SK-N-MC (cell line): ENCODE measurements around the gene ZBTB3.
"Not testable (repeated sequence)": the region's sequence is repeated elsewhere in the genome, so short reads cannot be mapped to it uniquely, and the experiment has no call there.

Experiments used
- DNase-seq: peaks from one replicate; pipeline ENCODE4 v3.0.0-alpha.2; 2011; ENCODE audit warnings: low read depth, low spot score
- H3K27ac ChIP-seq: fragments of 200-600 bp; sonication (generic); 2 replicates; pipeline ENCODE4 v1.5.1; 2016; ENCODE audit warnings: mixed run types
- H3K36me3 ChIP-seq: fragments of 200-600 bp; sonication (generic); 2 replicates; pipeline ENCODE4 v1.6.1; 2017; ENCODE audit warnings: antibody characterized with exemption, low read length, mixed read lengths; ENCODE audit not compliant: insufficient read depth
- H3K4me3 ChIP-seq: fragments of 200-600 bp; sonication (generic); 2 replicates; pipeline ENCODE4 v1.5.1; 2016
- H3K9ac ChIP-seq: fragments of 200-600 bp; sonication (generic); 2 replicates; pipeline ENCODE4 v1.8.0; 2017; ENCODE audit warnings: mixed run types, mixed read lengths; ENCODE audit not compliant: insufficient read length
- H3K9me3 ChIP-seq: fragments of 200-600 bp; sonication (generic); 2 replicates; pipeline ENCODE4 v1.6.1; 2017; ENCODE audit warnings: low read depth, mild to moderate bottlenecking, antibody characterized with exemption, low read length, moderate library complexity, mixed read lengths
- EZH2 ChIP-seq: fragments of 200-600 bp; sonication (generic); IDR thresholded peaks from one replicate; pipeline ENCODE4 v1.6.1; 2017; ENCODE audit warnings: antibody characterized with exemption
- FOXP2 ChIP-seq: optimal IDR thresholded peaks from 2 replicates; pipeline ENCODE3; 2011; ENCODE audit warnings: mild to moderate bottlenecking, moderate library complexity; ENCODE audit not compliant: insufficient read depth; ENCODE audit errors: extremely low read length, control extremely low read depth
- POLR2AphosphoS5 ChIP-seq: IDR thresholded peaks from 2 replicates; pipeline ENCODE4 v1.6.1; 2012; ENCODE audit warnings: mild to moderate bottlenecking, low read depth, low read length, borderline replicate concordance

The ZBTB3 gene

GRCh38 chr11:62747475-62748160, 6.3 kb downstream of the ZBTB3 start:
- H3K27ac ChIP-seq, result peak overlapping the region; percentile 77

GRCh38 chr11:62737196-62737595, 16.8 kb downstream of the ZBTB3 start:
- Histone ChIP-seq H3K27ac (no peak overlapping the region), H3K9ac (no peak overlapping the region), H3K36me3 (peaks cover 32% of the 10 kb centered on the region), H3K4me3 (no peak overlapping the region), H3K9me3 (no peaks in the 10 kb centered on the region)
- DNase-seq, result no peak
- no peak for TF ChIP-seq FOXP2

More at GRCh38 chr11:62747475-62748160, 6.3 kb downstream of the ZBTB3 start:
- no peak overlapping the region for H3K9ac ChIP-seq
- peaks cover 4% of the 10 kb centered on the region; the same call in 1 of the 2 replicates for H3K36me3 ChIP-seq
- no peak for DNase-seq
- H3K4me3 ChIP-seq, result no peak overlapping the region
- no peaks in the 10 kb centered on the region for H3K9me3 ChIP-seq
- TF ChIP-seq EZH2 (no peak), POLR2AphosphoS5 (no peak), FOXP2 (no peak)

- Histone ChIP-seq H3K9me3 (no peaks in the 10 kb centered on the region), H3K4me3 (no peak overlapping the region), H3K27ac (no peak overlapping the region), H3K9ac (no peak overlapping the region), H3K36me3 (peaks cover 23% of the 10 kb centered on the region)
- no peak for TF ChIP-seq EZH2
- no peak for TF ChIP-seq FOXP2
- TF ChIP-seq POLR2AphosphoS5, result no peak
- no peak for DNase-seq
Observed at GRCh38 chr11:62732830-62733229, 21.1 kb downstream of the ZBTB3 start.

GRCh38 chr11:62730076-62730475, 23.9 kb downstream of the ZBTB3 start:
- peak overlapping the region; percentile 98 for H3K4me3 ChIP-seq
- H3K36me3 ChIP-seq, result peaks cover 25% of the 10 kb centered on the region
- peak overlapping the region; percentile 86 for H3K9ac ChIP-seq
- not testable (repeated sequence) for H3K9me3 ChIP-seq, DNase-seq
- H3K27ac ChIP-seq, result 0 out of 2 replicates have a peak overlapping the region, but pooled peaks have one; percentile 25

- H3K36me3 ChIP-seq, result peaks cover 34% of the 10 kb centered on the region
- peak within 1 kb of the TSS; percentile 98 for H3K4me3 ChIP-seq
- TF ChIP-seq POLR2AphosphoS5 (peak; percentile 90), EZH2 (no peak), FOXP2 (no peak)
- peak; percentile 78 for DNase-seq
- no peaks in the 10 kb centered on the region for H3K9me3 ChIP-seq
- peak within 1 kb of the TSS; percentile 100 for H3K27ac ChIP-seq
- H3K9ac ChIP-seq, result peak within 1 kb of the TSS; percentile 97
Observed at GRCh38 chr11:62728171-62728988, 25.6 kb downstream of the ZBTB3 start, which contains the start of gene TTC9C. Gene TTC9C, plus strand, starts transcription at chr11:62728486. Its CDS starts 363 bp downstream, at chr11:62728849.

GRCh38 chr11:62727872-62728170, 26.1 kb downstream of the ZBTB3 start:
- Histone ChIP-seq H3K27ac (peak overlapping the region; percentile 100), H3K4me3 (peak overlapping the region; percentile 98), H3K36me3 (peaks cover 34% of the 10 kb centered on the region), H3K9ac (peak overlapping the region; percentile 97), H3K9me3 (no peaks in the 10 kb centered on the region)
- DNase-seq, result peak; percentile 97
- TF ChIP-seq EZH2 (no peak), POLR2AphosphoS5 (no peak), FOXP2 (no peak)

- Histone ChIP-seq H3K9me3 (no peaks in the 10 kb centered on the region), H3K27ac (peak within 1 kb of the TSS; percentile 100), H3K4me3 (peak within 1 kb of the TSS; percentile 98), H3K9ac (peak within 1 kb of the TSS; percentile 97), H3K36me3 (peaks cover 38% of the 10 kb centered on the region)
- TF ChIP-seq FOXP2 (peak; percentile 88), POLR2AphosphoS5 (peak; percentile 79), EZH2 (no peak)
- DNase-seq, result peak; percentile 96
Observed at GRCh38 chr11:62727165-62727871, 26.6 kb downstream of the ZBTB3 start, which contains the start of gene HNRNPUL2. Gene HNRNPUL2, minus strand, starts transcription at chr11:62727457. Its CDS starts 301 bp downstream, at chr11:62727156.

GRCh38 chr11:62726915-62727164, 27.1 kb downstream of the ZBTB3 start:
- TF ChIP-seq EZH2, result no peak
- TF ChIP-seq POLR2AphosphoS5, result no peak
- TF ChIP-seq FOXP2, result no peak
- Histone ChIP-seq H3K27ac (peak overlapping the region; percentile 100), H3K36me3 (peaks cover 43% of the 10 kb centered on the region), H3K4me3 (peak overlapping the region; percentile 98), H3K9ac (peak overlapping the region; percentile 94), H3K9me3 (no peaks in the 10 kb centered on the region)
- DNase-seq, result no peak
